Superior temporal gyrus (tissue), 1 donor: ENCODE results near the gene CPN1.
A peak's percentile ranks its signal among the peaks of the same experiment; 100 is the strongest.
"Not testable (repeated sequence)": the region's sequence is repeated elsewhere in the genome, so short reads cannot be mapped to it uniquely, and the experiment has no call there.

ENCODE experiments used
- DNase-seq: peaks from one replicate; pipeline ENCODE4 v3.0.0-alpha.2; 2016; ENCODE audit errors: extremely low spot score

The CPN1 gene

DNA sequence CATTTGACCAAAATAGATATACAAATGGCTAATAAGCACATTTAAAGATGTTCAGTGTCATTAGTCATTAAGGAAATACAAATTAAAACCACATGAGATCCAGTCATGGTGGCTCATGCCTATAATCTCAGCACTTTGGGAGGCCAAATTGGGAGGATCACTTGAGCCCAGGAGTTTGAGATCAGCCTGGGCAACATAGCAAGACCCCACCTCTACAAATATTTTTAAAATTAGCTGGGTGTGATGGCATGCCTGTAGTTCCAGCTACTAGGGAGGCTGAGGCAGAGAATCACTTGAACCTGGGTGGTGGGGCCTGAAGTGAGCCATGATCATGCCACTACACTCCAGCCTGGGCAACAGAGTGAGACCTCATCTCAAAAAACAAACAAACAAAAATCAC, 607 bp upstream of the CPN1 start:
- not testable (repeated sequence) for DNase-seq

DNA sequence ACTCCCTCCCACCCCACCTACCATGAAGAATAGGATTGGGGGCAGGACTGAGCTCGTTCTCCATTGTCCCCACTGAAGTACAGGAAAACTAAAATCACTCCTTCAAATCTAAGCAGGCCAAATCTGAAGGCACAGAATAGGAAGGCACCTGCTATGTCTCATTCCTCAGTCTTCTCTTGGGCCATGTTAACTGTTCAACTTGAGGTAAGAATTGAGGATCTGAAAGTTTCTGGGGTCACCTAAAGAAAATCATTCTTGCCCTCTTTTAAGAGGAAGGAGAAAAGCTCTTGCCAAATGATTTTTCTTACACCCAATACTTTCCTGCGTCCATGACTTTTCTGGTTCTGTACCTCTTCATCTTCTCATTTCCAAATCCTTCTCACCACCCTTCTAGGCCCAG, 4.9 kb downstream of the CPN1 start:
- DNase-seq, result no peak

DNA sequence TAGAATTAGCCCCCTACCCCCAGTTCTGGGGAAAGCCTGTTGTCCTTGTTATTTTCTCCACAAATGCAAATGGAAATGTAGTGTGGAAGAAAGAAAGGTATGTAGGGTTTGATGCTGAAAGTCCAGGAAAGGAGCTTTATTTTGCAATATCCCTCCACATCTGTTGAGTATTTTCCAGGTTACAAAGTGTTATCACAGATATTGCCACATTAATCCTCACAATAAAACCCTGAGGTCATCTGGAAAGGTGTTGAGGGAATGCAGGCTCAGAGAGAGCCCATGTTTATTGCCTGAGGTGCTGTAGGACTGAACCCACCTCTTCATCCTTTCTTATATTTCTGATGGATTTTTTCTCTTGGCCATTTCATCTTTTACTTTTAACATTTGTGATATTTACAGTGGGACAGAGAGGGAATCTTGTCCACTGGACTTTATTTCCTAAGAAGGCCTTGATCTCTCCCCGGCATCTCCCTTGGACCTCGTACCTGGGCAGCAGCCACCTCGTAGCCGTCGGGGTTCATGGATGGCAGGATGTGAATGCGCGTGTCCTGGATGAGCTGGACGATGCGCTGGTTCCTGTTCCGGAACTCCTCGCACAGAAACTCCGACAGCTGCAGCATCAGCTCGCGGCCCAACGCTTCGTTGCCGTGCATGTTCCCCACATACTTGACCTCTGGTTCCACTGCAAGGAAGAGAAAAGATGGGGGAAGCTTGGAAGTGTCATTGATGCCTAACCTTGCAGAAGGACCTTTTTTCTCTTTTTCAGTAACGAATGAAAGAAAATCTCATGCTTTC, 6.0 kb downstream of the CPN1 start:
- DNase-seq, result no peak

DNA sequence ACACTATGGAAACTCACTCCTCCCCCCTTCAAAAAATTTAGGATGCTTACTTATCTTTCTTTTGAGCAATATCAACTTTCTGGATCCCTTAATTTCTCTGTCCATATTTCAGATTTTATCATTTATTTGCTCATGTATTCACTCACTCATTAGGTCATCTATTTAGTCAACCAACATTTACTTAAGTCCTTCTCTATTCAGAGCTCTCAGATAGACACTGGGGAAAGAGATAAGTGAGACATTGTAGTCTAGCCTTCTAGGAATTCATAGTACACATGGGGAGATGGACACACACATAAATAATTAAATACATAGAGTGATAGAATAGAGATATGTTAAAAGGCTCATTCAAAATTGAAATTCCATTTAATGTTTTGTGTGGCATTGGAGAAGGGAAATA, 9.2 kb downstream of the CPN1 start:
- no peak for DNase-seq

DNA sequence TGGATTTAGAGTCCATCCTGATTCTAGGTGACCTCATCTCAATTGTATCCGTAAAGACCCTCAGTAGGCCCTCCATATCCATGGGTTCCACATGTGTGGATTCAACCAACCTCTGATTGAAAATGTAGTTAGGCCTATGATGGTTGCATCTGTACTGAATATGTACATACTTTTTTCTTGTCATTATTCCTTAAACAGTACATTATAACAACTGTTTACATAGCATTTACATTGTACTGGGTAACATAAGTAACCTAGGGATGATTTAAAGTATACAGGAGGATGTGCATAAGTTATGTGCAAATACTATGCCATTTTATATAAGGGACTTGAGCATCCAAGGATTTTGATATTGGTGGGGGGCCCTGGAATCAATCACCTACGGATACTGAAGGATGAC, 10.1 kb downstream of the CPN1 start:
- DNase-seq, result no peak

DNA sequence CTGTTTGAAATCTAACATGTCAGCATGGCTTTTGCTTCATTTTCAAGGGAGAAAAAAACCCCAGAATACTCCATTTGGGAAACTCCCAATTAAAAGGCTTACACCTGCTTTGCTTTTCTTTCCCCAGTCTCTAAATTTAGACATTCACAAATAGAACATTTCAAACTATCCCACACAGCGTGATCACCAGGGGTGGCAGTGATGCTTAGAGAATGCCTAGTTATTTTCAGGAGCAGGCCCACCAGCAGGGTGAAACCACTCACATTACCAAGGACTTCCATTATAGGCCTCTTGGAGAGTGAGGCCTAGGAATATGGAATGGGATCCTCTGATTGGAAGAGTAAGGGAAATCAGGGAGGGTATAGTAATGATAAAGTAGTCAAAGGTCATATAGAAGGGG, 14.2 kb downstream of the CPN1 start:
- no peak for DNase-seq

DNA sequence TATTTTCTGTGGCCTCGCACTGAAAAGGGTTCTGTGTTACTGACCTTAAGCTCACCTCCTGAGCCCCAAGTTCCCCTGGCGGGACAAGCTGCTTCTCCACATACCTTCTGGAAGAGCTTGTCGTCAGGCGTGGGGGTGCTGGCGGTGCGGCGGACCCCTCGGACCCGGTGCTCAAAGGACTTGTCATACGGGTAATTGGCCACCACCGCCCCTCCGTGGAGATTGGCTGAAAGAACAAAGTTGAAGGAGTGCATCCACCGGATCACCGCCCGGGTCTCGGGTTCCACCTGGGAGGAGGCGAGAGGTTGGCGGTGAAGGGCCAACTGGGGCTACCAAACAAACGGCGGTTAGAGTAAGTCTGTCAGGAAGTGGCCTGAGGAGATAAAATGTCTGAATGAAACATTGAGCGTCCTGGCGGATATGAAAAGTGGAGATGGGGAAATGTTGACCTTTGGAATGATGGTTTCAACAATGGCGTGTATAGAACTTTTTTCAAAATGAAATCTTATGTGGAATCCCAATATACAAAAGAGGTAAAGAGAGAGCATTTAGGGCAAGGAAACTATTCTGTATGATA, 16.5 kb downstream of the CPN1 start:
- no peak for DNase-seq

DNA sequence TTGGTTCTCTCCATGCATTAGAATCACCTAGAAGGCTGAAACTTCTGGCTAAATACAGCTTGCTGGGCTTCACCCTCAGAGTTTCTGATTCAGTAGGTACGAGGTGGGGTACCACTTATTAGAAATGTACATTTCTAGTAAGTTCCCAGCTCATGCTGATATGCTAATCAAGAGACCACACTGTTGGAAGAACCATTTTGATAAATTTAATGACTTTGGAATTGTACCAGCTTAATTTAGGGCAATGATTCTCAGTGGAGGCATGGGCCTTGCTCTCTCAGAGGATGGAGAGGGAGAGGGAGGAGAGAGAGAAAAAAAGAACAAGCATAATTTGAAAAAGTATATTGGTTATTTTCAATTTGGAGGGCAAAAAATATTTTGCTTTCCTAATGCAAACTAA, 20.3 kb downstream of the CPN1 start:
- DNase-seq, result no peak

DNA sequence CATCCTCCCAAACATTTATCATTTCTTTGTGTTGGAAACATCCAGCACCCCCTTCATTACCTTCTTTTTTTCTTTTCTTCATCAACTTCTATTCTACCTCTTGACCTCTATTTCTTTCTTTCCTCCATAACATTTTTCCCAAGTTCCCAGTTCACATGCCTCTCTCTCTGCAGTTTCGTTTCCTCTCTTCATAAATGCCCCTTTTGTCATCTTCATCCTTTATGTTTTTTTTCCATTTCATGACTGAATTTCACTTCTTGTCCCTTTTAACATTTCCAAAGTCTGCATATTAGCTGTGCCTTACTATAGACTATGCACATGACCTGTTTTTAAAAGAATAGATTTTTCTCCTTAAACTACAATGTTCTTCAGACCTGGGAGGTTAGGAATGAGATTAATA, 23.7 kb downstream of the CPN1 start:
- DNase-seq, result no peak

DNA sequence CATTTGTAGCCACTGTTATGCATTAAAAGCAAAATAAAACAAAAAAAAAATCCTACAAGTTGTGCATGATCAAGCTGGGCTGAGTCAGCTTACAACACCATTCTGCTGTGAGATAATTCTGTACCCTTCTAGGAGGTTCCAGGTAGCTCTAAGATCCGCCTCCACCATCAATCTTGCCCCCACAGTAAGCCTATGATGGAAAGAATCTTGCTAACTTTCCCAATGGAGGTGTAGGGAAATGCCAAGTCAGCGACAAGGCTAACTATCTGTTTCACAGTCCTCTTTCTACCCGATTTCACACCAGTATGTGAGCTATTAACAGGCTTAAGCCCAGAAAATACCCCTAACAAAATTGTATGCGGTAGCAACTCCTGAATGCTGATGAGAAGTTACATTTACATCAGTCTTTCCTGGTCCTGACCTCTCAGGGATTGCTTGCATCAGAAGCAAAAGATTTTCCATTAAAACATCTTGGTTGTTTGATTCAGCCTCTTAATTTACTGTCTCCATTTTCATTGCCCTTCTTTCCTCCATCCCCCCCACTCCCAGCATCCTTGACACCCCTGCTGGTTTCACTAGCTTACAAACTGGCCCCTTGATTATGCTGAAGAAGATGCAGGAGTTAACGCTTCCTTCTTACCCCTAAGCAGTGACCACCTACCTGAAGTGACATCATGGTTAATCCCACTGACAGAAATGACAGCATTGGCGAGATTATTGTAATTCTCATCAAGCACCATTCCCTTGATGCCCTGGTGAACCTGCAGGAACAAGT, 27.8 kb downstream of the CPN1 start:
- DNase-seq, result no peak

DNA sequence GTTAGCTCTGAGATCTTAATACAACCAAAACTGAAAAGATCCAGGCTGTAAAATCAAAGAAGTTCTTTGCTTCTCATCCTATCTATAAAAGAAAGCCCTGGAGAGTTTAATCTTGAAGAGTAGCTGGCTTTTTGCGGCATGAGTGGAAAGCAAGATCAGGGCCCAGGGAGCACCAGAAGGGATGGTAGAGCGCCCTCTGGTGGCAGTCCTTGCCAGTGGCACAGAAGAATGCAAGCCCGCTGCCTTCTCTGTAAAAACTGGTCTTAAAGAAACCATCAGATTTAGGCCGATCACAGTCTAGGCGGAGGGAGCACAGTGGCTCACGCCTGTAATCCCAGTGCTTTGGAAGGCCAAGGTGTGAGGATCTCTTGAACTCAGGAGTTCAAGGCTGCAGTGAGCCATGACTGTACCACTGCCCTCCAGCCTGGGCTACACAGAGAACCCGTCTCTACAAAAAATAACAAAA, 35.6 kb downstream of the CPN1 start:
- DNase-seq, result peak; percentile 89

DNA sequence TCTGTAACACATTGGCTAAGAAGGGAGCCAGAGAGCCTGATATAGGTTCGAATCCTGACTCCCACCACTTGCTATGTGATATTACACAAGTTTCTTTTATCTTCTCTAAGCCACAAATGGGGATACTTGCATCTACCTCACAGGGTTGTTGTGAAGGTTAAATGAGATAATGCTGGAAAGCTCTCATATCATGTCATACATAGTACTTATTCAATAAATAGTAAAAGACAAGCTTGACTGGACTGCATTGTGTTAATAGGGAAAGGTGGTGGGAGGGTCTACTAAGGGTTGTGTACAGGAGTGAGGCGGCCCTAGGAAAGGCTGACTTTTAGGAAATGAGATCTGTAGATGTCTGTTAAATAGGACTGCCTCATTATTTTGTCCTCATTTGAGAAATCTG, 36.1 kb downstream of the CPN1 start:
- no peak for DNase-seq

DNA sequence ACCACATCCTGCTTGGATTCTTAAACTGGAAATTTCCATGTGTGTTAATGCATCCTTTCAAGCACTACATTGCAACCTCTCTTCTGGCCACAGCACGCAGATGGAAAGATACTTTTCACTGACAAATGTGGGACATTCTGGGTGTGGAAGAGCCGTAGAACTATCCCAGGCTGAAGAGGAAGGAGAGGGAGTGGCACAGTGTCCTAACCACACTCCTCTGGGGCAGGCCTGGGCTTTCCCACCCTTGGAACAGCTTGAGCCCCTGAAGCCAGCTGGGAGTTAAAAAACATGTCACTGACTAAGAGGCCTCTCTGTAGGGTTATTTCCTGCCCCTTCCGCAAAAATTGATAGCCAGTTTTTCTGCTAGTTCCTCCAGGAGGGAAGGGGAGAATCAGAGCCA, 37.9 kb downstream of the CPN1 start:
- DNase-seq, result no peak

DNA sequence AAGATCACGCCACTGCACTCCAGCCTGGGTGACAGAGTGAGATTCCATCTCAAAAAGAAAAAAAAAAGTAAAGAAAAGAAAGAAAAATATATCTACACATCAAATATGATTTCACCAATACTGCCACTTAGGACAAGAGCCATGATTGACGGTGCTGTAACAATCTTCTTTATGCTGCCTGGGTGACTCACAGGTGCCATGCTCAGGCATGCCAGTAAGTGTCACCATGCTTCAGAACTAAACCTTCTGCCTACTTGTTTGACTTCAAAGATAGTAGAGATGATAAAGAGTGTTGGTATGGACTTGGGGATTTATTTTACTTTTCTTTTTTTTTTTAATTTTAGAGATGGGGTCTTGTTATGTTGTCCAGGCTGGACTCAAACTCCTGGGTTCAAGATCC, 38.3 kb downstream of the CPN1 start:
- no peak for DNase-seq

DNA sequence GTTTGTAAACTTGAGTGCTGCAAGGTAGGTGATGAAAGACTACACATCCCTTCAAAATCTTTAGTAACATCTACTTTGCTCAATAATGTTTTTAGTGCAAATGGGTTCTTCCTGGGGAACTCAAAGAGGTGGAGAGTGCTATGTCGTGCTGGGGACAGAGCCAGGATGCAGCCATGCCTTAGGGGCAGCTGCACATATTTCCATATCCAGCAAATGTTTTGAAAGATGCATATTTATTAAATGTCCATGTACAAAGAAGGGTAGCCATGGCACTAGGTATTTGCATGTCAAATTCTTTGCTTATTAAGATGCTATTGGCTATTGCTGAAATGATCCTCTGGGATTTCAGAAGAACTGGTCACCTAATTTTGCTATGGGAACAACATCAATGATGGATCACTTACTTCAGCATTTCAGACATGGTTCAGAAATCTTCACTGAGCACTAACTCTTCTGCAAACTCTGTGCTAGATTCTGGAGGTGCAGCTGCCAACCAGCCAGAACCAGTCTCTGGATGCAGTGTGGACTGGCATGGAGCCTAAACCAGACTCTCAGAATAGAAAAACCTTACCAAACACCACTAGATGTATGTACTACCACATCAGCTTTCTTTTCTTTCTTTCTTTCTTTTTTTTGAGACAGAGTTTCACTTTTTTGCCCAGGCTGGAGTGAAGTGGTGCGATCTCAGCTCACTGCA, 40.2 kb downstream of the CPN1 start:
- DNase-seq, result no peak

DNA sequence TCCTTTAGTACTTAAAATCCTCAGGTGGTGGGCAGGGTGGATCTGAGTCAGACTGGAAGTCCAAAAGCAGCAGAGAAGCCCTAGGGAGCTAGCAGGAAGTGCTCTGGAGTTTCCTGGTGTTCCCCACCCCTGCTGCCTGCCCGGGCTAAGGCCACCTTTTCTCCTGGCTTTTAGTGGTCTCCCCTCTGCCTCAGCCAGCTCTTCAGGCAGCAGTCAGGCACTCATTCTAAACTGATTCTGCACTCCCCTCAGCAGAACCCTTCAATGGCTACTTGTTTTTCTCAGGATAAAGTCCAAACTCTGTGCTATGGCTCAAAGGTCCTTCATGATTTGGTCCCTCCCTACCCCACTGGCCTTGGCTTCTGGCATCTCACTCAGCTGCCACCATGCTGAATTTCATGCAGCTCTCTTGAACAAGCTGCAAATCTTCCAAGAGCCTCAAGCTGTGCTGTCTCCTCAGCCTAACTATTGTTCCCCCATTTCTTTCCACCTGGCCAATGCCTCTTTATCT, 43.1 kb downstream of the CPN1 start:
- no peak for DNase-seq

DNA sequence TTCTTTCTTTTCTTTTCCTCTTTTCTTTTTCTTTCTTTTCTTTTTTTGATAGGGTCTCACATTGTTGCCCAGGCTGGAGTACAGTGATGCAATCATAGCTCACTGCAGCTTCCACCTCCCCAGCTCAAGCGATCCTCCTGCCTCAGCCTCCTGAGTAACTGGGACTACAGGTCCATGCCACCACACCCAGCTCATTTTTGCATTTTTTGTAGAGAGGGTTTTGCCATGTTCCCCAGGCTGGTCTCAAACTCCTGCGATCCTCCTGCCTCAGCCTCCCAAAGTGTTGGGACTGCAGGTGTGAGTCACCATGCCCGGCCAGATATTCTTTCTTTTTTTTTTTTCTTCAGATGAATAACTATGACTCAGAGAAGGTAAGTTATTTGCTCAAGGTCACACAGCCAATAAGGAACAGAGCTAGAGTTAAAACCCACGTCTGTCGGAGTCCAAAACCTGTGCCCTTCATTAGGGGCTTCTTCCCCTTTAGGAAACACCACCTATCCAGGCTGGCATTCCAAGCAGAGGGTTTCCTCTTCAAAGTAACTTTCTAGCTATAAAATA, 43.8 kb downstream of the CPN1 start:
- no peak for DNase-seq

DNA sequence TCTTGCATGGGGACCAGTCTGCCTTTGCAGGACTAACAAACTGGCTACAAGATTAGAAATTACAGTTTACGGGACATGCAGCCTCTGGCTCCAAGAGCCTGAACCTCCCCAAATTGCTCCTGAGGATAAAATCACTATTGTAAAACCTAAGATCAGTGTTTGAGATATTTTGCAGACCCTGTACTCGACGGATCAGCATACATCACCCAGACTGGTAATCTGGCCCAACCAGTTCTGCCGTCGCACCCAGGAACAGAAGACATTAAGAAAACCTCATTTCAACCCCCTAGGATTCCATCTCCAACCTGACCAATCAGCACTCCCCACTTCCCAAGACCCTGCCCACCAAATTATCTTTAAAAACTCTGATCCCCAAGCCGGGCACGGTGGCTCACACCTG, 44.8 kb downstream of the CPN1 start:
- DNase-seq, result no peak

DNA sequence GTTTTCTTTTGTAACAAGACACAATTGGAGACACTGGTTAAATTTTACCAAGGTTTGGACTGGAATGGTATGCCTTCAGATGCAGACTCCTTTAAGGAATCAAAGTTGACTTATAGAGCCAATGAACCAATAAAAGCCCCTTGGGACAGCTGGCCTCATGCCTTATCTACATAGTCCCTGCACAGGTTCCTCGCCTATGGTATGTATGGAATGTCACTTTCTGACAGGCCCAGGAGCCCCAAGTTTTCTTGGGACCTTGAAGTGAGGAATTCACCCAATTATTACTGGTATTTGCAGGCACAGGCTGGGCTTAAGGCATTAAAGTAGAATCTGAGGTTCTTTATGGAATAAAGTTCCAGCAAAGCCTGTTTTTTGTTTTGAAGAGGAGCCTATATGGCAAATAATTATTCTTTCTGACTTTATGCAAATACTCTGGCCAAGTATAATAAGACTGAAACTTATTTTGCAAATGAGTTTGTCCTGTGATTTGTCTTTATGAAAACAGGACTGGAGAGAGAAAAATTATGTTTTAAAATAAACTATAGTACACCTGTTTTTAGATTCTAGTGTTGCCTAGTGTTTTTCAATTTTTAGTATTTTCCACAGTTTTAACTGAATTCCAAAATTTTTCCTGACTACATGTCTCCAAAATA, 47.8 kb downstream of the CPN1 start:
- DNase-seq, result no peak

DNA sequence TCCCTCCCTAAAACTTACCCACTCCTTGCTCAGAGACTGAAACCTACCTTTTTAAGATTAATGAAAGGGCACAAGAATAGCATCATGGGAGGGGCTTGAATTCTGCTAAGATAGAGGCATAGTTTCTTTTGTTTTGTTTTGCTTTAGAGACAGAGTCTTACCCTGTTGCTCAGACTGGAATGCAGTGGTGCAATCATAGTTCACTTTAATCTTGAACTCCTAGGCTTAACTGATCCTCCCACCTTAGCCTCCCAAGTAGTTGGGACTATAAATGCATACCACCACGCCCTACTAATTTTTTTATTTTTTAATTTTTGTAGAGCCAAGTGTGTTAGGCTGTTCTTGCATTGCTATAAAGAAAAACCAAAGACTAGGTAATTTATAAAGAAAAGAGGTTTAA, 54.3 kb downstream of the CPN1 start:
- DNase-seq, result no peak

DNA sequence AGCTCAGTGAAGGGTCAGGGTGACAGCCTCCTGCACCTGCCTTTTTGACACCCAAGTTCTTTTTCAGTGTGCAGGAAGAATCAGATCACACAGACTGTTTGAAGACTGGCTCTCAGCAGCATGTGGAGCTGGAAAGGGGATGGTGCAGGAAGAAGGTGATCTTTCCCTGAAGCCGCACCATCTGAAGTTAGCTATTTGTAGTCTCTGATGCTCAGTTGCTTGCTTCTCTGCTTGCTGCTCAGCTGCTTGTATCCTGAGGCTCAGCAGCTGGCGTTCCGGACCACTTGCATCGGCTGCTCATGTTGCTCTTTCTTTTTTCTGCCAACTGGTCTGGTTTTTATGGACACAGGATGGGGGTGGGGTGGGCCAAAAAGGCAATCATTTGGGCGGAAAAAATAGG, 56.1 kb downstream of the CPN1 start:
- DNase-seq, result no peak
